Measurements from ENCODE around the gene ADRA1B. TPM values are rescaled to one million over a fixed set of nuclear protein-coding genes. Genes with fewer than 3 reads are reported as not detected.

The ADRA1B gene
- total RNA-seq, 6 experiments from 2014 or later: 0.17 to 0.57 (median 0.38) TPM

DNA sequence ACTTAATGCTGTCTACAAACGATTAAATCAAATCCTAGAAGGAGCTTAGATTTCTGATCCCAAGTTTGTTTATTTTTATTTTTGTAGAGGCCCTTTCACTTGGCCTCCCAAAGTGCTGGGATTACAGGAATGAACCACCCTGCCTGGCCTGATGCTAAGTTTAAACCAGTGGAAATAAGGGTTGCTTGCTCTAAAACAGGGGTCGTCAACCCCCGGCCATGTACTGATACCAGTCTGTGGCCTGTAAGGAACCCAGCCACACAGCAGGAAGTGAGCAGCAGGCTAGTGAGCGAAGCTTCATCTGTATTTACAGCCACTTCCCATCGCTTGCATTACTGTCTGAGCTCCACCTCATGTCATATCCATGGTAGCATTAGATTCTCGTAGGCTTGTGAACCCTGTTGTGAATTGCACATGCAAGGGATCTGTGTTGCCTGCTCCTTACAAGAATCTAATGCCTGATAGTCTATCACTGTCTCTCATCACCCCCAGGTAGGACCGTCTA, 104.0 kb downstream of the ADRA1B start:
- H3K4me1 Mint-ChIP-seq (ENCODE audit: low read depth): peaks cover 27% of the 10 kb centered on the region
- no peak overlapping the region for H3K4me3 Mint-ChIP-seq
- no peak for TF ChIP-seq CTCF (IDR thresholded peaks at IDR 0.05)
- DNase-seq: no peak
- H3K27ac Mint-ChIP-seq: no peak overlapping the region
- no peaks in the 10 kb centered on the region for H3K9me3 Mint-ChIP-seq
- H3K27me3 Mint-ChIP-seq (ENCODE audit: insufficient read depth): no peaks in the 10 kb centered on the region; the same call in 1 of the 2 replicates
- peaks cover 6% of the 10 kb centered on the region; the same call in 1 of the 2 replicates for H3K36me3 Mint-ChIP-seq (ENCODE audit: low read depth)

GRCh38 chr5:160020964-160021363, 104.7 kb downstream of the ADRA1B start:
- Mint-ChIP-seq H3K4me3 (no peak overlapping the region), H3K27me3 (ENCODE audit: insufficient read depth) (no peaks in the 10 kb centered on the region; the same call in 1 of the 2 replicates), H3K36me3 (ENCODE audit: low read depth) (peaks cover 6% of the 10 kb centered on the region; the same call in 1 of the 2 replicates), H3K27ac (peak overlapping the region; percentile 25; the same call in 1 of the 2 replicates), H3K9me3 (no peaks in the 10 kb centered on the region), H3K4me1 (ENCODE audit: low read depth) (peaks cover 27% of the 10 kb centered on the region)
- TF ChIP-seq CTCF (IDR thresholded peaks at IDR 0.05): no peak
- no peak for DNase-seq

GRCh38 chr5:160021831-160022446, 105.7 kb downstream of the ADRA1B start:
- H3K36me3 Mint-ChIP-seq (ENCODE audit: low read depth): peaks cover 6% of the 10 kb centered on the region; the same call in 1 of the 2 replicates
- no peaks in the 10 kb centered on the region; the same call in 1 of the 2 replicates for H3K27me3 Mint-ChIP-seq (ENCODE audit: insufficient read depth)
- H3K9me3 Mint-ChIP-seq: no peaks in the 10 kb centered on the region
- TF ChIP-seq CTCF (IDR thresholded peaks at IDR 0.05): peak; percentile 92
- peak overlapping the region; percentile 39; the same call in 1 of the 2 replicates for H3K27ac Mint-ChIP-seq
- peak; percentile 69 for DNase-seq
- H3K4me3 Mint-ChIP-seq: no peak overlapping the region
- peaks cover 27% of the 10 kb centered on the region for H3K4me1 Mint-ChIP-seq (ENCODE audit: low read depth)

Other genes starting within 250 kb of the ADRA1B start
- 10 to 100 TPM; 63.9 to 76.0 (median 70.6) TPM for gene TTC1, start 92.7 kb downstream of the ADRA1B start, total RNA-seq (2021; fragmentation: NEBNext Ultra II Directional; extraction: Animal tissue kit (Norgen Biotek cat#: 25700))
- 10 to 100 TPM; 11.3 to 12.7 (median 12.3) TPM for gene PWWP2A, start 203.0 kb downstream of the ADRA1B start, total RNA-seq (2021; fragmentation: NEBNext Ultra II Directional; extraction: Animal tissue kit (Norgen Biotek cat#: 25700))

Measured in HFFc6 (cell line).